PC-3 (cell line): ENCODE results near the gene TSPAN11. TPM values are rescaled to one million over a fixed set of nuclear protein-coding genes. Genes with fewer than 3 reads are reported as not detected.
A peak's percentile ranks its signal among the peaks of the same experiment; 100 is the strongest.

Experiments used
- ATAC-seq: fragments of 200-7000 bp; cut with Tn5 transposase; 2 replicates; pipeline ENCODE4 v1.9.1; 2020; ENCODE audit warnings: mild to moderate bottlenecking, moderate library complexity
- BruUV-seq: library from RNA; stranded (reverse); fragments of 400-500 nt; replicated peaks from 2 replicates; lab custom pipeline; 2021; lab: Mats Ljungman, UMichigan
- CTCF ChIA-PET: fragments of 300-600 bp; sonication (Branson Sonifier 250); formaldehyde crosslinking; loops from one replicate; lab custom pipeline; 2022; ENCODE audit warnings: antibody characterized with exemption; lab: Charles Lee
- POLR2A ChIA-PET: fragments of 300-600 bp; sonication (Branson Sonifier 250); formaldehyde crosslinking; loops from one replicate; lab custom pipeline; 2022; ENCODE audit warnings: antibody characterized with exemption; ENCODE audit not compliant: unreplicated experiment; lab: Charles Lee
- DNase-seq: peaks from one replicate; pipeline ENCODE4 v3.0.0-alpha.2; 2015
- H2AFZ ChIP-seq: fragments of 300-600 bp; sonication (generic); 2 replicates; pipeline ENCODE4 v1.6.0; 2016; ENCODE audit warnings: antibody characterized with exemption, low read length
- H3F3A ChIP-seq: fragments of 300-600 bp; sonication (generic); one replicate; pipeline ENCODE4 v1.6.0; 2017; ENCODE audit warnings: antibody characterized with exemption, low read length, control low read depth, mild to moderate bottlenecking; ENCODE audit not compliant: unreplicated experiment
- H3K27ac ChIP-seq: fragments of 300-600 bp; sonication (generic); 2 replicates; pipeline ENCODE4 v1.5.1; 2016; ENCODE audit warnings: mild to moderate bottlenecking, low read length
- H3K27me3 ChIP-seq: fragments of 300-600 bp; sonication (generic); 2 replicates; pipeline ENCODE4 v1.6.1; 2016; ENCODE audit warnings: low read length, mixed read lengths
- H3K36me3 ChIP-seq: fragments of 300-600 bp; sonication (generic); 2 replicates; pipeline ENCODE4 v1.6.1; 2016; ENCODE audit warnings: low read depth, mixed run types, low read length, mixed read lengths
- H3K4me1 ChIP-seq: fragments of 300-600 bp; sonication (generic); 2 replicates; pipeline ENCODE4 v1.5.1; 2016; ENCODE audit warnings: low read length; ENCODE audit not compliant: insufficient read depth
- H3K4me2 ChIP-seq: fragments of 300-600 bp; sonication (generic); 2 replicates; pipeline ENCODE4 v1.6.0; 2016; ENCODE audit warnings: low read length
- H3K4me3 ChIP-seq: fragments of 300-600 bp; sonication (generic); 2 replicates; pipeline ENCODE4 v1.5.1; 2016; ENCODE audit warnings: mild to moderate bottlenecking, low read length, mixed read lengths
- H3K79me2 ChIP-seq: fragments of 300-600 bp; sonication (generic); 2 replicates; pipeline ENCODE4 v1.6.1; 2017; ENCODE audit warnings: low read length, mixed read lengths
- H3K9ac ChIP-seq: fragments of 300-600 bp; sonication (generic); 2 replicates; pipeline ENCODE4 v1.6.0; 2016; ENCODE audit warnings: mild to moderate bottlenecking, low read length
- H3K9me2 ChIP-seq: fragments of 300-600 bp; sonication (generic); replicated peaks from 2 replicates; pipeline ENCODE4 v1.6.1; 2016; ENCODE audit warnings: mixed run types, low read length, mixed read lengths
- H3K9me3 ChIP-seq: fragments of 300-600 bp; sonication (generic); 2 replicates; pipeline ENCODE4 v1.6.1; 2016; ENCODE audit warnings: low read length, mixed read lengths
- H4K20me1 ChIP-seq: fragments of 300-600 bp; sonication (generic); 2 replicates; pipeline ENCODE4 v1.6.1; 2016; ENCODE audit warnings: low read length, mixed read lengths
- EZH2 ChIP-seq: fragments of 300-600 bp; sonication (generic); IDR thresholded peaks from one replicate; pipeline ENCODE4 v1.6.1; 2017; ENCODE audit warnings: antibody characterized with exemption, mild to moderate bottlenecking, low read length; ENCODE audit not compliant: unreplicated experiment
- EZH2phosphoT487 ChIP-seq: fragments of 300-600 bp; sonication (generic); IDR thresholded peaks from 2 replicates; pipeline ENCODE4 v1.6.1; 2018; ENCODE audit warnings: mild to moderate bottlenecking, antibody characterized with exemption, low read length, borderline replicate concordance
- intact Hi-C: fragments of 100-400 bp; cut with micrococcal nuclease; formaldehyde crosslinking; loops from 2 replicates; pipeline ENCODE4 v1.9.0; 2023
- total RNA-seq: library from RNA; depleted of rRNA; stranded (reverse); fragments of >200 nt; gene quantifications from 2 replicates; pipeline ENCODE4 v1.2.3, GENCODE V29; 2014
- TF ChIP-seq, protein P1 (sequence below): fragments of 300-600 bp; sonication (generic); conservative IDR thresholded peaks from 2 replicates; pipeline ENCODE4 v1.5.1; 2017; ENCODE audit warnings: antibody characterized with exemption, low read depth, mild to moderate bottlenecking, low read length

The TSPAN11 gene
- total RNA-seq, 1 experiment from 2014 or later = not detected

- ChIA-PET POLR2A (no interaction called here), CTCF (interaction anchor here (1.0 kb wide), 1 partner anchor 85 kb away, joined by 5 read pairs; no protein-coding TSS in a partner anchor)
- Histone ChIP-seq H3K9me2 (no peaks in the 10 kb centered on the region), H3K9me3 (no peaks in the 10 kb centered on the region), H3F3A (no peaks in the 10 kb centered on the region), H3K79me2 (no peaks in the 10 kb centered on the region), H3K36me3 (no peaks in the 10 kb centered on the region), H3K27ac (no peak overlapping the region), H3K4me2 (no peak overlapping the region), H3K27me3 (no peaks in the 10 kb centered on the region), H3K4me3 (no peak overlapping the region), H2AFZ (no peak overlapping the region), H3K9ac (no peak overlapping the region), H3K4me1 (0 out of 2 replicates have a peak, but pooled peaks cover 4% of the 10 kb centered on the region), H4K20me1 (no peaks in the 10 kb centered on the region)
- intact Hi-C loops = no loop called here
- peak; percentile 5 for DNase-seq
- BruUV-seq = no TSS peak
- no peak for TF ChIP-seq EZH2phosphoT487
- no peak for TF ChIP-seq EZH2
- TF ChIP-seq, protein P1, sequence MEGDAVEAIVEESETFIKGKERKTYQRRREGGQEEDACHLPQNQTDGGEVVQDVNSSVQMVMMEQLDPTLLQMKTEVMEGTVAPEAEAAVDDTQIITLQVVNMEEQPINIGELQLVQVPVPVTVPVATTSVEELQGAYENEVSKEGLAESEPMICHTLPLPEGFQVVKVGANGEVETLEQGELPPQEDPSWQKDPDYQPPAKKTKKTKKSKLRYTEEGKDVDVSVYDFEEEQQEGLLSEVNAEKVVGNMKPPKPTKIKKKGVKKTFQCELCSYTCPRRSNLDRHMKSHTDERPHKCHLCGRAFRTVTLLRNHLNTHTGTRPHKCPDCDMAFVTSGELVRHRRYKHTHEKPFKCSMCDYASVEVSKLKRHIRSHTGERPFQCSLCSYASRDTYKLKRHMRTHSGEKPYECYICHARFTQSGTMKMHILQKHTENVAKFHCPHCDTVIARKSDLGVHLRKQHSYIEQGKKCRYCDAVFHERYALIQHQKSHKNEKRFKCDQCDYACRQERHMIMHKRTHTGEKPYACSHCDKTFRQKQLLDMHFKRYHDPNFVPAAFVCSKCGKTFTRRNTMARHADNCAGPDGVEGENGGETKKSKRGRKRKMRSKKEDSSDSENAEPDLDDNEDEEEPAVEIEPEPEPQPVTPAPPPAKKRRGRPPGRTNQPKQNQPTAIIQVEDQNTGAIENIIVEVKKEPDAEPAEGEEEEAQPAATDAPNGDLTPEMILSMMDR = no peak
- ATAC-seq = no peak
Observed at GRCh38 chr12:30936036-30936435, 9.5 kb downstream of the TSPAN11 start.

DNA sequence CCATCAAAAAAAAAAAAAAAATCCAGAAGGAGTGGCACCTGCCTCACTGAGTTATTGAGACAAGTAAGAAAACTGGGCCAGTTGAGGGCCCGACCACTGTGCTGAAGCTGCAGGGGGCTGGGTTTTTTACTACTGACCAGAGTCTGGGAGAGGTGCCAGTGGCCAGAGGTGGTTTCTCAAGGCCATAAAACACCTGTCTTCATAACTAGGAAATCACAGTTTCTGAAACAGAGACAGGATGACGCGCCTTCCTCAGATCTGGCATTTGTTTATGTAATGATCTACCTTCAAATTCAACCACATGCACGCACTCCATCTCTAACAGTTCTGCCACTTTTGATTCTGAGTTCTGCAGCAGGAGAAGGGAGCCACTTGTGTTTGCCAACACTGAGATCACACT is 12.7 kb downstream of the TSPAN11 start:
- POLR2A ChIA-PET = no interaction called here
- intact Hi-C loops = no loop called here
- Histone ChIP-seq H2AFZ (no peak overlapping the region), H3K79me2 (no peaks in the 10 kb centered on the region), H3K4me1 (no peaks in the 10 kb centered on the region), H3K4me2 (no peak overlapping the region), H4K20me1 (no peaks in the 10 kb centered on the region), H3K4me3 (no peak overlapping the region), H3K27ac (no peak overlapping the region), H3K27me3 (no peaks in the 10 kb centered on the region), H3K9me3 (no peaks in the 10 kb centered on the region), H3K9ac (no peak overlapping the region), H3K9me2 (no peaks in the 10 kb centered on the region), H3K36me3 (no peaks in the 10 kb centered on the region), H3F3A (no peaks in the 10 kb centered on the region)
- ATAC-seq = no peak
- DNase-seq = peak; percentile 24
- CTCF ChIA-PET = no interaction called here
- BruUV-seq = no TSS peak
- TF ChIP-seq EZH2 = no peak
- TF ChIP-seq, protein P1 = no peak
- no peak for TF ChIP-seq EZH2phosphoT487

GRCh38 chr12:30942486-30942885 is 15.9 kb downstream of the TSPAN11 start:
- TF ChIP-seq EZH2phosphoT487 (no peak), EZH2 (no peak)
- TF ChIP-seq, protein P1 = no peak
- intact Hi-C loops = no loop called here
- no peaks in the 10 kb centered on the region for H3F3A ChIP-seq
- ChIA-PET CTCF (no interaction called here), POLR2A (no interaction called here)
- H3K36me3 ChIP-seq = no peaks in the 10 kb centered on the region
- H3K4me3 ChIP-seq = no peak overlapping the region
- no peaks in the 10 kb centered on the region for H3K9me2 ChIP-seq
- H3K9ac ChIP-seq = no peak overlapping the region
- no TSS peak for BruUV-seq
- ATAC-seq (no peak), DNase-seq (no peak)
- no peak overlapping the region for H3K27ac ChIP-seq
- H3K9me3 ChIP-seq = no peaks in the 10 kb centered on the region
- H3K4me1 ChIP-seq = no peaks in the 10 kb centered on the region
- H4K20me1 ChIP-seq = no peaks in the 10 kb centered on the region
- H3K27me3 ChIP-seq = no peaks in the 10 kb centered on the region
- no peaks in the 10 kb centered on the region for H3K79me2 ChIP-seq
- H3K4me2 ChIP-seq = no peak overlapping the region
- H2AFZ ChIP-seq = no peak overlapping the region
